SK-N-SH treated with all-trans-retinoic acid at 6 μM for 48 hours (cell line): ENCODE measurements around the gene SAP25.

Experiments used
- ARNTL ChIP-seq: fragments of 450-650 bp; formaldehyde crosslinking; IDR thresholded peaks from 2 replicates; pipeline ENCODE4 v1.5.0; 2020; ENCODE audit warnings: low read depth, mild to moderate bottlenecking, moderate library complexity, borderline replicate concordance
- GLIS3 ChIP-seq: fragments of 250-450 bp; sonication (Bioruptor Pico); IDR thresholded peaks from 2 replicates; pipeline ENCODE4 v1.5.0; 2020; ENCODE audit warnings: mild to moderate bottlenecking, moderate library complexity
- ISL1 ChIP-seq: fragments of 250-450 bp; sonication (Bioruptor Pico); IDR thresholded peaks from 2 replicates; pipeline ENCODE4 v2.1.2; 2022; ENCODE audit warnings: mild to moderate bottlenecking, moderate library complexity
- POU6F1 ChIP-seq: fragments of 250-450 bp; sonication (Bioruptor Pico); IDR thresholded peaks from 2 replicates; pipeline ENCODE4 v1.8.0; 2021; ENCODE audit warnings: low read depth, mild to moderate bottlenecking, moderate library complexity, borderline replicate concordance
- PPARA ChIP-seq: fragments of 250-450 bp; sonication (Bioruptor Pico); IDR thresholded peaks from 2 replicates; pipeline ENCODE4 v1.5.0; 2020; ENCODE audit warnings: mild to moderate bottlenecking, borderline replicate concordance
- RARB ChIP-seq: fragments of 250-450 bp; sonication (Bioruptor Pico); IDR thresholded peaks from 2 replicates; pipeline ENCODE4 v1.8.0; 2021; ENCODE audit warnings: mild to moderate bottlenecking, moderate library complexity
- TSHZ2 ChIP-seq: fragments of 250-450 bp; sonication (Bioruptor Pico); IDR thresholded peaks from 2 replicates; pipeline ENCODE4 v1.5.0; 2020; ENCODE audit warnings: mild to moderate bottlenecking, moderate library complexity
- ZFP30 ChIP-seq: fragments of 450-650 bp; formaldehyde crosslinking; IDR thresholded peaks from 2 replicates; pipeline ENCODE4 v1.5.0; 2022; ENCODE audit warnings: mild to moderate bottlenecking, moderate library complexity
- ZNF565 ChIP-seq: fragments of 450-650 bp; formaldehyde crosslinking; conservative IDR thresholded peaks from 2 replicates; pipeline ENCODE4 v1.5.0; 2020; ENCODE audit warnings: low read depth, mild to moderate bottlenecking, moderate library complexity
- ZNF8 ChIP-seq: fragments of 450-650 bp; formaldehyde crosslinking; IDR thresholded peaks from 2 replicates; pipeline ENCODE4 v1.5.0; 2020; ENCODE audit warnings: mild to moderate bottlenecking, moderate library complexity

GRCh38 chr7:100570954-100571828 is 2.5 kb downstream of the SAP25 start:
- no peak for TF ChIP-seq RARB
- no peak for TF ChIP-seq POU6F1 (CRISPR knock-in tag)
- no peak for TF ChIP-seq ISL1 (CRISPR knock-in tag)
- no peak for TF ChIP-seq ZNF8 (CRISPR knock-in tag)
- TF ChIP-seq GLIS3 (CRISPR knock-in tag), result no peak
- TF ChIP-seq ARNTL, result no peak
- no peak for TF ChIP-seq PPARA (CRISPR knock-in tag)
- no peak for TF ChIP-seq TSHZ2 (CRISPR knock-in tag)
- no peak for TF ChIP-seq ZFP30 (CRISPR knock-in tag)
- TF ChIP-seq ZNF565 (CRISPR knock-in tag), result no peak
